K562 (cell line): ENCODE measurements around the gene ARHGEF9. TPM values are rescaled to one million over a fixed set of nuclear protein-coding genes. Genes with fewer than 3 reads are reported as not detected.

ENCODE experiments used
- ATAC-seq: fragments of 200-7000 bp; cut with Tn5 transposase; 3 replicates; pipeline ENCODE4 v1.9.1; 2020; ENCODE audit warnings: moderate library complexity
- BruUV-seq: library from RNA; stranded (reverse); fragments of 400-500 nt; replicated peaks from 2 replicates; lab custom pipeline; 2021; lab: Mats Ljungman, UMichigan
- CTCF ChIA-PET: fragments of 300-600 bp; formaldehyde crosslinking; extraction: SDS; loops from one replicate; lab custom pipeline; 2021; ENCODE audit warnings: low intra/inter-chr PET ratio; lab: Yijun Ruan, JAX
- POLR2A ChIA-PET: fragments of 300-600, 350-650 bp; sonication (Branson Sonifier 250); formaldehyde crosslinking; extraction: SDS; loops from one replicate; lab custom pipeline; 2021; ENCODE audit warnings: antibody characterized with exemption, inconsistent platforms; lab: Yijun Ruan, JAX
- DNase-seq, 4 experiments: peaks; one replicate each; pipeline versions ENCODE4 v3.0.0 to v3.0.0-alpha.2; 2011 to 2018; ENCODE audit warnings: low spot score in 3 of 4, mixed read lengths in 3 of 4; ENCODE audit errors: extremely low read depth in 1 of 4
- FAIRE-seq: peaks from 2 replicates; lab custom pipeline; 2011; peaks lifted over from hg19 to GRCh38; lab: Jason Lieb, UNC
- H2AFZ ChIP-seq: 2 replicates; pipeline ENCODE4 v1.6.0; 2011; ENCODE audit warnings: low read depth, low read length, control low read depth, inconsistent platforms
- H3K27ac ChIP-seq: fragments of 200-600 bp; 3 replicates; pipeline ENCODE4 v1.8.0; 2011; ENCODE audit warnings: low read depth, mild to moderate bottlenecking, control low read depth, inconsistent platforms, low read length, moderate library complexity, mixed read lengths; ENCODE audit errors: extremely low read depth
- H3K27me3 ChIP-seq, 2 experiments: fragments of 300-600 bp in 1 of 2; 2 replicates in 1 of 2; 3 replicates in 1 of 2; pipeline versions ENCODE4 v1.6.0 to v1.8.0; 2011; ENCODE audit warnings: inconsistent platforms in 2 of 2, low read length in 2 of 2, mild to moderate bottlenecking in 1 of 2, mixed read lengths in 1 of 2, moderate library complexity in 1 of 2; ENCODE audit not compliant: control insufficient read depth in 2 of 2, insufficient read depth in 2 of 2
- H3K36me3 ChIP-seq: fragments of 300-600 bp; 3 replicates; pipeline ENCODE4 v1.8.0; 2011; ENCODE audit warnings: mild to moderate bottlenecking, low read length, inconsistent platforms; ENCODE audit not compliant: control insufficient read depth, insufficient read depth
- H3K4me1 ChIP-seq, 2 experiments: fragments of 200-600 bp in 1 of 2; replicated peaks in 1 of 2; 2 replicates in 1 of 2; 3 replicates in 1 of 2; pipeline versions ENCODE4 v1.5.1 to v1.8.0; 2011; ENCODE audit warnings: inconsistent platforms in 2 of 2, low read length in 2 of 2, mild to moderate bottlenecking in 1 of 2, mixed read lengths in 1 of 2, moderate library complexity in 1 of 2; ENCODE audit not compliant: control insufficient read depth in 2 of 2, insufficient read depth in 2 of 2
- H3K4me2 ChIP-seq: 2 replicates; pipeline ENCODE4 v1.6.1; 2011; ENCODE audit warnings: low read length, control low read depth, inconsistent platforms, mixed read lengths; ENCODE audit not compliant: insufficient read depth
- H3K4me3 ChIP-seq: fragments of 200-600 bp; sonication (generic), shearing (Covaris generic); 2 replicates; pipeline ENCODE4 v1.5.1; 2016; ENCODE audit warnings: control low read depth, inconsistent platforms
- H3K79me2 ChIP-seq: fragments of 200-600 bp; 3 replicates; pipeline ENCODE4 v1.8.0; 2011; ENCODE audit warnings: low read length, inconsistent platforms; ENCODE audit not compliant: control insufficient read depth, insufficient read depth
- H3K9ac ChIP-seq, 2 experiments: 2 replicates each; pipeline versions ENCODE4 v1.6.0 to v1.6.1; 2011; ENCODE audit warnings: low read depth in 2 of 2, low read length in 2 of 2, control low read depth in 1 of 2, inconsistent platforms in 1 of 2, mild to moderate bottlenecking in 1 of 2, mixed read lengths in 1 of 2; ENCODE audit not compliant: insufficient read depth in 1 of 2
- H3K9me1 ChIP-seq: one replicate; pipeline ENCODE4 v1.6.0; 2011; ENCODE audit warnings: inconsistent platforms, mild to moderate bottlenecking, low read length, moderate library complexity; ENCODE audit not compliant: control insufficient read depth, insufficient read depth
- H3K9me3 ChIP-seq: replicated peaks from 2 replicates; pipeline ENCODE4 v1.5.1; 2011; ENCODE audit warnings: low read depth, low read length, inconsistent platforms; ENCODE audit not compliant: control insufficient read depth, insufficient read depth
- H4K20me1 ChIP-seq: replicated peaks from 2 replicates; pipeline ENCODE4 v1.6.1; 2011; ENCODE audit warnings: low read length, inconsistent platforms, mixed read lengths; ENCODE audit not compliant: control insufficient read depth, insufficient read depth
- CHD2 ChIP-seq: IDR thresholded peaks from 2 replicates; pipeline ENCODE4 v1.6.1; 2011; ENCODE audit warnings: low read depth, low read length
- CREBBP ChIP-seq: IDR thresholded peaks from one replicate; pipeline ENCODE4 v1.6.1; 2012; ENCODE audit warnings: low read depth, mild to moderate bottlenecking, control low read depth, inconsistent platforms, low read length
- E2F3 ChIP-seq: fragments of 250-450 bp; sonication (Bioruptor Pico); IDR thresholded peaks from 2 replicates; pipeline ENCODE4 v1.4.0; 2020; ENCODE audit warnings: mild to moderate bottlenecking
- EGR1 ChIP-seq: fragments of 450-650 bp; conservative IDR thresholded peaks from 2 replicates; pipeline ENCODE4 v1.6.1; 2017; ENCODE audit warnings: mild to moderate bottlenecking
- FOXA1 ChIP-seq: fragments of 450-650 bp; IDR thresholded peaks from 2 replicates; pipeline ENCODE4 v1.6.1; 2016; ENCODE audit warnings: mild to moderate bottlenecking, borderline replicate concordance
- FOXK2 ChIP-seq, 2 experiments: fragments of 450-650 bp; IDR thresholded peaks in 1 of 2; conservative IDR thresholded peaks in 1 of 2; 2 replicates each; pipeline ENCODE4 v1.6.1; 2016; ENCODE audit warnings: low read depth in 2 of 2, mild to moderate bottlenecking in 1 of 2
- GATAD2A ChIP-seq: fragments of 450-650 bp; IDR thresholded peaks from 2 replicates; pipeline ENCODE4 v1.6.1; 2017
- NFATC3 ChIP-seq: fragments of 450-650 bp; IDR thresholded peaks from 2 replicates; pipeline ENCODE4 v1.6.1; 2017; ENCODE audit warnings: mild to moderate bottlenecking
- RBM34 ChIP-seq: fragments of 200-400 bp; formaldehyde crosslinking; IDR thresholded peaks from 2 replicates; pipeline ENCODE4 v1.6.1; 2018; ENCODE audit warnings: low read length, borderline replicate concordance; ENCODE audit not compliant: insufficient read depth
- TAF1 ChIP-seq: IDR thresholded peaks from 2 replicates; pipeline ENCODE4 v1.6.1; 2011; ENCODE audit warnings: mild to moderate bottlenecking, low read length, moderate library complexity; ENCODE audit not compliant: insufficient read depth, control insufficient read depth, severe bottlenecking; ENCODE audit errors: extremely low read depth
- THRAP3 ChIP-seq: fragments of 450-650 bp; IDR thresholded peaks from 2 replicates; pipeline ENCODE4 v1.6.1; 2016; ENCODE audit warnings: mild to moderate bottlenecking, inconsistent platforms, borderline replicate concordance
- XRCC5 ChIP-seq: fragments of 200-400 bp; formaldehyde crosslinking; IDR thresholded peaks from 2 replicates; pipeline ENCODE4 v1.6.1; 2017; ENCODE audit warnings: low read depth, mild to moderate bottlenecking, low read length
- ZNF586 ChIP-seq: fragments of 450-650 bp; formaldehyde crosslinking; conservative IDR thresholded peaks from 2 replicates; pipeline ENCODE4 v1.4.0; 2020; ENCODE audit warnings: mild to moderate bottlenecking, moderate library complexity
- WGBS: fragments of 100-300 bp; shearing (Covaris generic); methylation state at CpG from one replicate; pipeline ENCODE4 v1.1.6; 2016; ENCODE audit warnings: low coverage, mixed read lengths; ENCODE audit not compliant: insufficient coverage; ENCODE audit errors: missing lambda C conversion rate; 5-methylcytosine and 5-hydroxymethylcytosine counted together
- in situ Hi-C: fragments of 300-500 bp; cut with MboI; formaldehyde crosslinking; loops from 4 replicates; pipeline ENCODE4 v1.15.0; 2018; ENCODE audit warnings: inconsistent platforms, mixed read lengths
- intact Hi-C: fragments of 100-400 bp; cut with micrococcal nuclease; formaldehyde crosslinking; loops from 2 replicates; pipeline ENCODE4 v1.14.2; 2022
- polyA plus RNA-seq, 8 experiments: library from polyadenylated mRNA; depleted of rRNA in 4 of 8; stranded (reverse) in 5 of 8; unstranded in 3 of 8; fragments of >200 nt; fragmentation: Nextera tagmentation in 2 of 8; fragmentation: Illumina TruSeq in 1 of 8; extraction: Ambion mirVana in 2 of 8; extraction: Trizol in 1 of 8; gene quantifications; 2 replicates each; pipeline versions ENCODE4 v1.2.1 to v1.2.3, GENCODE V29; 2011 to 2014; ENCODE audit warnings: inconsistent platforms in 1 of 8, missing spikeins in 1 of 8
- total RNA-seq, 7 experiments: library from RNA; depleted of rRNA in 6 of 7; stranded (reverse); fragments of >200 nt in 6 of 7; fragmentation: Illumina TruSeq in 2 of 7; extraction: Trizol in 2 of 7; gene quantifications; 2 replicates each; pipeline versions ENCODE4 v1.2.1 to v1.2.3, GENCODE V29; 2011 to 2021; ENCODE audit warnings: low replicate concordance in 1 of 7
- TF ChIP-seq, protein P1 (sequence below): fragments of 250-450 bp; sonication (Bioruptor Pico); IDR thresholded peaks from 2 replicates; pipeline ENCODE4 v1.4.0; 2020; ENCODE audit warnings: mild to moderate bottlenecking
- TF ChIP-seq, protein P2 (sequence below): fragments of 450-650 bp; IDR thresholded peaks from 2 replicates; pipeline ENCODE4 v1.6.1; 2016; ENCODE audit warnings: low read depth

Gene ARHGEF9
- total and polyA plus RNA-seq, 9 of the 15 experiments (the other 6 are each of a cell fraction or from before 2014, with no cell fraction given) = 0.09 to 0.24 (median 0.15) TPM; not detected in 2

- no peak for DNase-seq
- no peak for TF ChIP-seq CREBBP
- no peak for TF ChIP-seq TAF1
- TF ChIP-seq FOXK2 (conservative IDR thresholded peaks at IDR 0.05 in 1 of 2, IDR thresholded peaks at IDR 0.05 in 1 of 2; ENCODE audit: low read depth in 2 of 2) = no peak
- TF ChIP-seq, protein P1, sequence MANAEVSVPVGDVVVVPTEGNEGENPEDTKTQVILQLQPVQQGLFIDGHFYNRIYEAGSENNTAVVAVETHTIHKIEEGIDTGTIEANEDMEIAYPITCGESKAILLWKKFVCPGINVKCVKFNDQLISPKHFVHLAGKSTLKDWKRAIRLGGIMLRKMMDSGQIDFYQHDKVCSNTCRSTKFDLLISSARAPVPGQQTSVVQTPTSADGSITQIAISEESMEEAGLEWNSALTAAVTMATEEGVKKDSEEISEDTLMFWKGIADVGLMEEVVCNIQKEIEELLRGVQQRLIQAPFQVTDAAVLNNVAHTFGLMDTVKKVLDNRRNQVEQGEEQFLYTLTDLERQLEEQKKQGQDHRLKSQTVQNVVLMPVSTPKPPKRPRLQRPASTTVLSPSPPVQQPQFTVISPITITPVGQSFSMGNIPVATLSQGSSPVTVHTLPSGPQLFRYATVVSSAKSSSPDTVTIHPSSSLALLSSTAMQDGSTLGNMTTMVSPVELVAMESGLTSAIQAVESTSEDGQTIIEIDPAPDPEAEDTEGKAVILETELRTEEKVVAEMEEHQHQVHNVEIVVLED (CRISPR knock-in tag) = no peak
- no peak for TF ChIP-seq ZNF586 (CRISPR knock-in tag)
- TF ChIP-seq THRAP3 = no peak
- no peak for TF ChIP-seq EGR1
- TF ChIP-seq XRCC5 = no peak
- TF ChIP-seq CHD2 = no peak
- no peak for TF ChIP-seq RBM34
- TF ChIP-seq E2F3 (CRISPR knock-in tag) = no peak
- no peak for TF ChIP-seq NFATC3
- TF ChIP-seq, protein P2, sequence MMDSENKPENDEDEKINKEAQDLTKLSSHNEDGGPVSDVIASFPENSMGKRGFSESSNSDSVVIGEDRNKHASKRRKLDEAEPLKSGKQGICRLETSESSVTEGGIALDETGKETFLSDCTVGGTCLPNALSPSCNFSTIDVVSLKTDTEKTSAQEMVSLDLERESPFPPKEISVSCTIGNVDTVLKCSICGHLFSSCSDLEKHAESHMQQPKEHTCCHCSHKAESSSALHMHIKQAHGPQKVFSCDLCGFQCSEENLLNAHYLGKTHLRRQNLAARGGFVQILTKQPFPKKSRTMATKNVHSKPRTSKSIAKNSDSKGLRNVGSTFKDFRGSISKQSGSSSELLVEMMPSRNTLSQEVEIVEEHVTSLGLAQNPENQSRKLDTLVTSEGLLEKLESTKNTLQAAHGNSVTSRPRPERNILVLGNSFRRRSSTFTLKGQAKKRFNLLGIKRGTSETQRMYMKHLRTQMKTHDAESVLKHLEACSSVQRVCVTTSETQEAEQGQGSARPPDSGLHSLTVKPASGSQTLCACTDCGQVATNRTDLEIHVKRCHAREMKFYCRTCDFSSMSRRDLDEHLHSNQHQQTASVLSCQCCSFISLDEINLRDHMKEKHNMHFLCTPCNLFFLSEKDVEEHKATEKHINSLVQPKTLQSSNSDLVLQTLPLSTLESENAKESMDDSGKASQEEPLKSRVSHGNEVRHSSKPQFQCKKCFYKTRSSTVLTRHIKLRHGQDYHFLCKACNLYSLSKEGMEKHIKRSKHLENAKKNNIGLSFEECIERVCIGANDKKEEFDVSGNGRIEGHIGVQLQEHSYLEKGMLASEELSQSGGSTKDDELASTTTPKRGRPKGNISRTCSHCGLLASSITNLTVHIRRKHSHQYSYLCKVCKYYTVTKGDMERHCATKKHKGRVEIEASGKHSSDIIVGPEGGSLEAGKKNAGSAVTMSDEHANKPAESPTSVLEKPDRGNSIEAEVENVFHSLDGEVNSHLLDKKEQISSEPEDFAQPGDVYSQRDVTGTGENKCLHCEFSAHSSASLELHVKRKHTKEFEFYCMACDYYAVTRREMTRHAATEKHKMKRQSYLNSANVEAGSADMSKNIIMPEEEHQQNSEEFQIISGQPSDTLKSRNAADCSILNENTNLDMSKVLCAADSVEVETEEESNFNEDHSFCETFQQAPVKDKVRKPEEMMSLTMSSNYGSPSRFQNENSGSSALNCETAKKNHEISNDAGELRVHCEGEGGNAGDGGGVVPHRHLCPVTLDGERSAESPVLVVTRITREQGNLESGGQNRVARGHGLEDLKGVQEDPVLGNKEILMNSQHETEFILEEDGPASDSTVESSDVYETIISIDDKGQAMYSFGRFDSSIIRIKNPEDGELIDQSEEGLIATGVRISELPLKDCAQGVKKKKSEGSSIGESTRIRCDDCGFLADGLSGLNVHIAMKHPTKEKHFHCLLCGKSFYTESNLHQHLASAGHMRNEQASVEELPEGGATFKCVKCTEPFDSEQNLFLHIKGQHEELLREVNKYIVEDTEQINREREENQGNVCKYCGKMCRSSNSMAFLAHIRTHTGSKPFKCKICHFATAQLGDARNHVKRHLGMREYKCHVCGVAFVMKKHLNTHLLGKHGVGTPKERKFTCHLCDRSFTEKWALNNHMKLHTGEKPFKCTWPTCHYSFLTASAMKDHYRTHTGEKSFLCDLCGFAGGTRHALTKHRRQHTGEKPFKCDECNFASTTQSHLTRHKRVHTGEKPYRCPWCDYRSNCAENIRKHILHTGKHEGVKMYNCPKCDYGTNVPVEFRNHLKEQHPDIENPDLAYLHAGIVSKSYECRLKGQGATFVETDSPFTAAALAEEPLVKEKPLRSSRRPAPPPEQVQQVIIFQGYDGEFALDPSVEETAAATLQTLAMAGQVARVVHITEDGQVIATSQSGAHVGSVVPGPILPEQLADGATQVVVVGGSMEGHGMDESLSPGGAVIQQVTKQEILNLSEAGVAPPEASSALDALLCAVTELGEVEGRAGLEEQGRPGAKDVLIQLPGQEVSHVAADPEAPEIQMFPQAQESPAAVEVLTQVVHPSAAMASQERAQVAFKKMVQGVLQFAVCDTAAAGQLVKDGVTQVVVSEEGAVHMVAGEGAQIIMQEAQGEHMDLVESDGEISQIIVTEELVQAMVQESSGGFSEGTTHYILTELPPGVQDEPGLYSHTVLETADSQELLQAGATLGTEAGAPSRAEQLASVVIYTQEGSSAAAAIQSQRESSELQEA = no peak
- TF ChIP-seq FOXA1 = no peak
- TF ChIP-seq GATAD2A = no peak
Observed at GRCh38 chrX:63720293-63720692, 64.7 kb downstream of the ARHGEF9 start.

More at GRCh38 chrX:63720293-63720692, 64.7 kb downstream of the ARHGEF9 start:
- no peak overlapping the region for H2AFZ ChIP-seq
- H3K36me3 ChIP-seq = no peaks in the 10 kb centered on the region
- WGBS = 0% methylated on average over 1 of the region's 1 CpG
- BruUV-seq = no TSS peak
- POLR2A ChIA-PET = no interaction called here
- no peaks in the 10 kb centered on the region for H3K4me1 ChIP-seq
- no peaks in the 10 kb centered on the region for H3K9me3 ChIP-seq
- H3K27me3 ChIP-seq = no peaks in the 10 kb centered on the region
- FAIRE-seq = no peak
- H3K9ac ChIP-seq = no peak overlapping the region
- no peaks in the 10 kb centered on the region for H3K9me1 ChIP-seq
- intact Hi-C loops = no loop called here
- no peak overlapping the region for H3K4me3 ChIP-seq
- ATAC-seq = no peak
- no peak overlapping the region for H3K4me2 ChIP-seq
- no peak overlapping the region for H3K27ac ChIP-seq
- no peaks in the 10 kb centered on the region for H4K20me1 ChIP-seq
- in situ Hi-C loops = no loop called here
- H3K79me2 ChIP-seq = no peaks in the 10 kb centered on the region
- CTCF ChIA-PET = no interaction called here
